ENCODE measurements around the gene RPP25L. TPM values are rescaled to one million over a fixed set of nuclear protein-coding genes. Genes with fewer than 3 reads are reported as not detected.

Gene RPP25L
- total and polyA plus RNA-seq, 9 of the 15 experiments (the other 6 are each of a cell fraction or from before 2014, with no cell fraction given) = 16.3 to 43.7 (median 29.0) TPM

GRCh38 chr9:34606190-34606589 is 5.7 kb downstream of the RPP25L start (continued):
- TF ChIP-seq, protein P1, sequence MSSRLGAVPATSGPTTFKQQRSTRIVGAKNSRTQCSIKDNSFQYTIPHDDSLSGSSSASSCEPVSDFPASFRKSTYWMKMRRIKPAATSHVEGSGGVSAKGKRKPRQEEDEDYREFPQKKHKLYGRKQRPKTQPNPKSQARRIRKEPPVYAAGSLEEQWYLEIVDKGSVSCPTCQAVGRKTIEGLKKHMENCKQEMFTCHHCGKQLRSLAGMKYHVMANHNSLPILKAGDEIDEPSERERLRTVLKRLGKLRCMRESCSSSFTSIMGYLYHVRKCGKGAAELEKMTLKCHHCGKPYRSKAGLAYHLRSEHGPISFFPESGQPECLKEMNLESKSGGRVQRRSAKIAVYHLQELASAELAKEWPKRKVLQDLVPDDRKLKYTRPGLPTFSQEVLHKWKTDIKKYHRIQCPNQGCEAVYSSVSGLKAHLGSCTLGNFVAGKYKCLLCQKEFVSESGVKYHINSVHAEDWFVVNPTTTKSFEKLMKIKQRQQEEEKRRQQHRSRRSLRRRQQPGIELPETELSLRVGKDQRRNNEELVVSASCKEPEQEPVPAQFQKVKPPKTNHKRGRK (tag; IDR thresholded peaks at IDR 0.05) = no peak
- TF ChIP-seq ZEB2 (IDR thresholded peaks at IDR 0.05) = peak; percentile 49; the same call in 1 of the 2 replicates
- TF ChIP-seq FOXA3 (CRISPR knock-in tag; conservative IDR thresholded peaks at IDR 0.05 in 1 of 2, IDR thresholded peaks at IDR 0.05 in 1 of 2) = no peak
- TF ChIP-seq OTX1 (CRISPR knock-in tag; IDR thresholded peaks at IDR 0.05) = no peak
- TF ChIP-seq RCOR1 (IDR thresholded peaks at IDR 0.05; ENCODE audit: borderline replicate concordance in 1 of 2, low read depth in 2 of 2, low read length in 2 of 2) = peak in 1 of 2 experiments; percentile 37; a peak in 1 of 4 replicates
- 0 out of 2 replicates have a peak, but pooled peaks have one; percentile 27 for TF ChIP-seq MTA2 (IDR thresholded peaks at IDR 0.05; ENCODE audit: low read depth)
- TF ChIP-seq HDGF (IDR thresholded peaks at IDR 0.05) = no peak
- TF ChIP-seq HMBOX1 (IDR thresholded peaks at IDR 0.05) = peak; percentile 79
- TF ChIP-seq ARID1B (IDR thresholded peaks at IDR 0.05) = peak; percentile 74
- TF ChIP-seq NCOR1 (IDR thresholded peaks at IDR 0.05) = peak; percentile 66
- peak in 1 of 2 experiments; percentile 18; a peak in 1 of 4 replicates for TF ChIP-seq TRIM24 (IDR thresholded peaks at IDR 0.05)
- peak; percentile 90 for TF ChIP-seq CBFA2T3 (IDR thresholded peaks at IDR 0.05)

Data from K562 (cell line).